ENCODE results near the gene NTM.
"Not testable (repeated sequence)": the region's sequence is repeated elsewhere in the genome, so short reads cannot be mapped to it uniquely, and the experiment has no call there.

NTM gene

DNA sequence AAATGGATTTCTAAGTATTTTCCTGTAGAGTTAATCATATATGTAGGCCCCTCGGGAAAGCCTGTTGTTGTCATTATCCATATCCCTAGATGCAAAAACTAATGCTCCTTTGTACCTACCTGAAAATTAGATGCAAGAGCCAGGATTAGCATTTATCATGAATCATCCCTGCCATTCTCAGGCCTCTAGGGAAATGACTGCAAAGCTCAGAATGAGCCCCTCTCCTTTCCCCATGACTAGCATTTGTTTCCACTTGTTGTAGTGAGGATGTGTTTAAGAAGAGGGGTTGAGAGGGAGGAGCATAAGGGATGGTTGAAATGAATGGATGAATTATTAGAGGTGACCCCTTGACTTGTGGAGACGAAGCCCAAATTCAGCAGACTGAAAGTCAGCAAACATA, 537.9 kb downstream of the NTM start:
- POLR2A ChIA-PET: no interaction called here
- TF ChIP-seq FOXK2 (IDR thresholded peaks at IDR 0.05) (no peak), FOXM1 (IDR thresholded peaks at IDR 0.05; ENCODE audit: borderline replicate concordance) (no peak), NFRKB (IDR thresholded peaks at IDR 0.05) (no peak), SUZ12 (IDR thresholded peaks at IDR 0.05) (no peak)
- no peak for DNase-seq (ENCODE audit: extremely low spot score)
- CTCF ChIA-PET: no interaction called here

- CTCF ChIA-PET: interaction anchor here (1.2 kb wide), 1 partner anchor 42 kb away, joined by 3 read pairs; no protein-coding TSS in a partner anchor
- DNase-seq (ENCODE audit: extremely low spot score): no peak
- no peak for TF ChIP-seq BHLHE40 (IDR thresholded peaks at IDR 0.05; ENCODE audit: borderline replicate concordance)
- no peak for TF ChIP-seq SUZ12 (IDR thresholded peaks at IDR 0.05)
- no peak for TF ChIP-seq TARDBP (IDR thresholded peaks at IDR 0.05)
- no peak for TF ChIP-seq FOXM1 (IDR thresholded peaks at IDR 0.05; ENCODE audit: borderline replicate concordance)
- TF ChIP-seq FOXA1 (IDR thresholded peaks at IDR 0.05): no peak
- TF ChIP-seq HDGF (IDR thresholded peaks at IDR 0.05; ENCODE audit: borderline replicate concordance): no peak
- TF ChIP-seq ZNF384 (IDR thresholded peaks at IDR 0.05): no peak
- no peak for TF ChIP-seq SP1 (IDR thresholded peaks at IDR 0.05)
- no peak for TF ChIP-seq L3MBTL2 (conservative IDR thresholded peaks at IDR 0.05)
- no peak for TF ChIP-seq PKNOX1 (IDR thresholded peaks at IDR 0.05)
- no peak for TF ChIP-seq CTBP1 (IDR thresholded peaks at IDR 0.05; ENCODE audit: borderline replicate concordance)
- no peak for TF ChIP-seq FOXK2 (IDR thresholded peaks at IDR 0.05)
- TF ChIP-seq LEF1 (IDR thresholded peaks at IDR 0.05; ENCODE audit: borderline replicate concordance): no peak
- no peak for TF ChIP-seq ARNT (IDR thresholded peaks at IDR 0.05)
- TF ChIP-seq NFRKB (IDR thresholded peaks at IDR 0.05): no peak
- TF ChIP-seq ELF4 (IDR thresholded peaks at IDR 0.05): no peak
- POLR2A ChIA-PET: no interaction called here
These were observed 539.2 kb downstream of the NTM start for GRCh38 chr11:131909426-131910177.

- ChIA-PET POLR2A (no interaction called here), CTCF (interaction anchor here (0.6 to 1.5 kb wide), 3 partner anchors 39 to 1031 kb away, joined by 3 to 5 read pairs (median 3); no protein-coding TSS in a partner anchor)
- no peak for DNase-seq (ENCODE audit: extremely low spot score)
- TF ChIP-seq PKNOX1 (IDR thresholded peaks at IDR 0.05) (no peak), BHLHE40 (IDR thresholded peaks at IDR 0.05; ENCODE audit: borderline replicate concordance) (no peak), SP1 (IDR thresholded peaks at IDR 0.05) (no peak), ZNF384 (IDR thresholded peaks at IDR 0.05) (no peak), LEF1 (IDR thresholded peaks at IDR 0.05; ENCODE audit: borderline replicate concordance) (no peak)
These were observed 539.7 kb downstream of the NTM start for GRCh38 chr11:131910178-131910522.

DNA sequence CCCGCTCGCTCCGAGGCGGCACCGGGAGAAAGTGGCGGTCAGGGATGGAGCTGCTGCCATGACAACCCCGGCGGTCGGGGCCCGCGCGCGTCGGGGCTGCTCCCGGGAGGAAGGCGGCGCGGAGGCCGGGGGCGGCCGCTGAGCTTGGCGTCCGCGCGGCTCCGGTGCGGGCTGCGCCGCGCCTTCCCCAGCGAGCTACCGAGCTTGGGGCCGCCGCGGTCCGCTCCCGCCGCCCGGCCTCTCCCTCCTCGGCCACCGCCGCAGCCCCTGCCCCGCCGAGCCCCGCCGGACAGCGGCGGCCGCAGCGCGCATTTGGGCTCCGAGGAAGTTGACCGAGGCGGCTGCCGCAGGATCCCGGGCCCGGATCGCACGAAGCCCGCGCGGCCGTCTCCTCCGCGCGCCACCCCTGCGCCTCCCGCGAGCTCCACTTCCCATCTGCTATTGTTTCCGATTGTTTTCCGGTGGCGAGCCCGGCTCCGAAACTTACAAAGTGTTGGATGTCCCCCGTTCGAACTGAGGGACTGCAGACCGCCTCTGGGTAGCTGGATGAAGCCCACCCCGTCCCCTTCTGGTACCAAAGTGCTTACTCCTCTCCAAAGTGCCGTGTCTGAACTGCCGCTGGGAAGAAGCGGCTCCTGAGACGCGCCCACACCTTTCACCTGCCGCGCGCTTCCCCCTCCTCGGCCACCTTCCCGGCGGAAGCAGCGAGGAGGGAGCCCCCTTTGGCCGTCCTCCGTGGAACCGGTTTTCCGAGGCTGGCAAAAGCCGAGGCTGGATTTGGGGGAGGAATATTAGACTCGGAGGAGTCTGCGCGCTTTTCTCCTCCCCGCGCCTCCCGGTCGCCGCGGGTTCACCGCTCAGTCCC, 540.3 kb downstream of the NTM start:
- DNase-seq (ENCODE audit: extremely low spot score): no peak
- ChIA-PET CTCF (interaction anchor here (0.6 to 1.5 kb wide), 5 partner anchors 39 to 1030 kb away, joined by 3 to 5 read pairs (median 4); no protein-coding TSS in a partner anchor), POLR2A (no interaction called here)
- TF ChIP-seq BHLHE40 (IDR thresholded peaks at IDR 0.05; ENCODE audit: borderline replicate concordance) (no peak), FOXM1 (IDR thresholded peaks at IDR 0.05; ENCODE audit: borderline replicate concordance) (no peak), FOXK2 (IDR thresholded peaks at IDR 0.05) (no peak)

DNA sequence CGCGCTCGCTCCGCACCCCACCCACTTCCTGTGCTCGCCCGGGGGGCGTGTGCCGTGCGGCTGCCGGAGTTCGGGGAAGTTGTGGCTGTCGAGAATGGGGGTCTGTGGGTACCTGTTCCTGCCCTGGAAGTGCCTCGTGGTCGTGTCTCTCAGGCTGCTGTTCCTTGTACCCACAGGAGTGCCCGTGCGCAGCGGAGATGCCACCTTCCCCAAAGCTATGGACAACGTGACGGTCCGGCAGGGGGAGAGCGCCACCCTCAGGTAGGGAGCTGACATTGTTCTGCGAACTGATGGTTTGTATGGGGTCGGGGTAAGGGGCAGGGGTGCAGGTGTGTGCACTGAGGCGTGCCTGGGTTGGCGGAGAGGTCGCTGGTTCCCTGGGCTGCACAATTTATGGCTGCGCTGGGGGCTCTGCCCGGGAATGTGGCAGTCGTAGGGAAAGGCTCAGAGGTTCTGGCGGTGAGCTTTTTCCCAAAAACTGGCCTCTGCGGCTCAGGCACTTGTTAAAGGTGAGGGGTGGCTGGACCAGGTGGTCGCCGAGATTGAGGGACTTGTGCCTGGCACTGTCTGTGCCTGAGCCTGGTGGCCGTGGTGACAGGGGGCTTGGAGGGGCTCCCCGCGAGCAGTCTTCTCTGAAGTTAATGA, 541.1 kb downstream of the NTM start:
- POLR2A ChIA-PET; DNase-seq (ENCODE audit: extremely low spot score): not testable (repeated sequence)
- CTCF ChIA-PET: interaction anchor here (0.9 to 1.5 kb wide), 4 partner anchors 40 to 217 kb away, joined by 4 to 5 read pairs (median 4); no protein-coding TSS in a partner anchor

DNA sequence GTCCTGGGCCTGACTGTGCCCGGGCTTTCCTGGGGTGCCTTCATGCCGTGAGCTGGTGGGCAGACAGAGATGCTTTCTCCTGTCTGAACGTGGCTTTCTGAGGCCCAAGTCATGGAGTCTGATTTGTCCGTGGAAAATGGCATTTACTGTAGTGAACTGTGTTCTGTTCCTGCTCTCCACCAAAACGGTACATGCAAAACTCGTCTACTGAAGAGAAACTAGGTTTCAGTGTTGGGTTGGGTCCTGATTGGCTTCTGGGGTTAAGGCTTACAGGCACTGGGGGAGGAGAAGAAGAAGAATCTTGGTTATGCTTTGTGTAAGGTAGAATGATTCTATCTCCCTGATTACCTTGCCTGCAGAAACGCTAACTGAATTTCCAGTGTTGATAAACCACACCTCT, 541.7 kb downstream of the NTM start:
- DNase-seq (ENCODE audit: extremely low spot score): no peak
- ChIA-PET POLR2A (no interaction called here), CTCF (interaction anchor here (1.2 kb wide), 2 partner anchors 44 to 164 kb away, joined by 4 to 5 read pairs; no protein-coding TSS in a partner anchor)
- TF ChIP-seq SP1 (IDR thresholded peaks at IDR 0.05) (no peak), ELF4 (IDR thresholded peaks at IDR 0.05) (no peak), CTBP1 (IDR thresholded peaks at IDR 0.05; ENCODE audit: borderline replicate concordance) (no peak), ARNT (IDR thresholded peaks at IDR 0.05) (no peak), HDGF (IDR thresholded peaks at IDR 0.05; ENCODE audit: borderline replicate concordance) (no peak)

DNA sequence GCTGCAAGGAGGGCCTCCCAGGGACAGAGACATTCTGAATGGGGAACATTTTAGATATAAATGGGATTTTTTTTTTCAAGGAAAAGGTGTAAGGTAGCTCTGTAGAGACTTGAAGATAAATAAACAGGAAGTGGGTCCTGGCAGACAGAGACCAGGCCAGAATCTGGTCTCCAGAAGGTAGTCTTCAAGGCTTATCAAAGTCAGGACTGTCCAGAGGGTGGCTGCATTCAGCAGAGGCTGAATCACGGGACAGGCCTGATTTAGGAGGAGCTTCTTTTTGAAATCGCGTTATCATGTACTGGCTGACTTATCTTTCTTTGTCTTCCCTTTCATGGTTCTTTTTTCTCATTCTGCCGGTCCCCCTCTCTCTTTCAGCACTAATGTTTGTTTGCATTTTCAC, 542.9 kb downstream of the NTM start:
- TF ChIP-seq FOXM1 (IDR thresholded peaks at IDR 0.05; ENCODE audit: borderline replicate concordance) (no peak), SUZ12 (IDR thresholded peaks at IDR 0.05) (no peak), L3MBTL2 (conservative IDR thresholded peaks at IDR 0.05) (no peak), ZNF384 (IDR thresholded peaks at IDR 0.05) (no peak), SP1 (IDR thresholded peaks at IDR 0.05) (no peak), TARDBP (IDR thresholded peaks at IDR 0.05) (no peak), FOXA1 (IDR thresholded peaks at IDR 0.05) (no peak), ELF4 (IDR thresholded peaks at IDR 0.05) (no peak), PKNOX1 (IDR thresholded peaks at IDR 0.05) (no peak)
- CTCF ChIA-PET: no interaction called here
- POLR2A ChIA-PET: no interaction called here
- no peak for DNase-seq (ENCODE audit: extremely low spot score)
